GM18498 (cell line): ENCODE measurements around the gene GALNT10.
A peak's percentile ranks its signal among the peaks of the same experiment; 100 is the strongest.

Experiments
- ATAC-seq: cut with Tn5 transposase; IDR thresholded peaks from one replicate; pipeline ENCODE4 v1.9.1; 2021; ENCODE audit warnings: mild to moderate bottlenecking, moderate library complexity; ENCODE audit not compliant: unreplicated experiment

GALNT10 gene

DNA sequence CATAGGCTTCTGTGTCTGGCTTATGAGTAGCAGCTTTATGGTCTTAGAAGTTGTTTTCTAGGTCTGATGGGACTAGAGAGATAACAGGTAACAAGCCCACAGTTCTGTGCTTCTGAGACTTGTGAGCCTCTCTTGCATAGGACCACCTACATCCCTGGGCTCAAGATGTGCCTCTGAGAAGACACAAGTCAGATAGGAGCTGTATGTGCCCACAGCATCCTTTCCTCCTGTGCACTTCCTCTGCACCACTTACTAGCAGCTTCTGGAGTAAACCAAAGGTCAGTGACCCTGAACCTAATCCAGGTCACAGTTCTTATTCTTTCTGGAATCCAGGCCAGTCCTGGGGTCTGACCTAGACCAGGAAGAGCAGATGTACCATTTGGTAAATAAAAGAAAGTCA lies 40.0 kb downstream of the GALNT10 start:
- ATAC-seq: no peak

DNA sequence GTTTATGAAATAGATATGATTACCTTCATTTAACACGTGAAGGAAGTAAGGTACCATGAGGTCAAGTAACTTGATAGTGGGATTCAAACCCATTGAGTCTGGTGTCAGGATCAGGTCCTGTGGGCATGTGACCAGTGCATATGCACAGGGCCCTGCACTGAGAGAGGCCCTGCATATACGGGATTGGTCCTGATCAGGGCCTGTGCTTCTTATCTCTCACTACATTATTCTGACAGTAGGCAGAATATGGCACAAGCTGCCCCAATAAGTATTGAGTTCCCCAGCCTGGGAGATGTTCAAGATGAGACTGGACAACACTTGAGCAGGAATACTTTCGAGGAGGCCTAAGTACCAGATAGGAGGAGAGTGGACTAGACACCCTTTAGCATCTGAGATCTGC lies 44.0 kb downstream of the GALNT10 start:
- ATAC-seq: no peak

DNA sequence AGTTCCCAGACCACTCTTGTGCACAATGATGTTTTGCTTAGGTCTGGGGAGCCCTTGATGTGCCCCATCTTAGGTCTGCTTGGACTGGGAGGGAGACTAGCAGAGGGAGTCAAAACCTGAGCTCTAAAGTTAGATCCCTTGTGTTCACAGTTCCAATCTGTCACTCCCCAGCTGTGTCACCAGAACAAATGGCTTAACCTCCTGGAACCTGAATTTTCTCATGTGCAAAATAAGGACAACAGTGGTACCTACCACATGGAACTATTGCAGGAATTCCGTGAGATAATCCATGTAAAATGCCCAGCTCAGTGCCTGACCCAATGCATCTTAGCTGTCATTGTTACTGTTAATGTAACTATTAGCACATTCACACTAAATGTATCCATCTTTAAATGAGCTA lies 45.5 kb downstream of the GALNT10 start:
- no peak for ATAC-seq

DNA sequence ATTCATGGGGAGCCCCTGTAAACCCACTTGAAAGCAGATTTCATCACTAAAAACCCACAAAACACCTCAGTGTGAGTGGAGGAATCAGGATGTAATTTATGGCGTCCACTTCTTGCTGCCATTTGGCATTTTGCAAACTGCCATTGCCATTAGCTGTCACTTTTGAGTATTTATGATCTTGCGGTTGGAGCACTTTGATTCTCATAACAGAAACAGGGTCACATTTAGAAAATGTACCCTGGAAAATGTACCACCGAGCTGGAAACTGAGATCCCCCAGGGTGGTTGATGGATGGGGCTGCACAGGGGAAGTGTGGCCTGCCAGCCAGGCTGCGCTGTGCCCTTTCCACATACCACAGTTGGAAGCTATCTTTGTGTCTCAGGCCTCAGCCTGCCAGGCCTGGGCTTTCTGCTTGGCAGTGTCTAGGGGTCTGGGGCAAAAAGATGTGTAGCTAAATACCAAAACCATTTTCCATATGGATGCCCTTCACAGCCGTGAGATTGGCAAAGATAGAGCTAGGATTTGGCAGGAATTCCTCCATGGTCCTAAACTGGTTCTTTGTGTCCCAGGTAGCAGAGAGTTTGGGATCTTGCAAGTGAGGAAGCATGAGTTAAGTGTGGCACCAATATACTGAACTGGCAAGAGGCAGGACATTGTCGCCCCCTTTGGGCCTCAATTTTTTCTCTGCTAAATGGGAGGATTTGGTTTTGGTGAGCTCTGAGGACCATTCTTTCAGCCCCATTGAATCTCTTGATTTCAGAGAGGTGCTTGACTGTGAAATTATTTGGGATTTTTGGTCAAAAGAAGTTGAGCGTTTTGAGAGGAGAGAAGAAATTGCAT lies 46.2 kb downstream of the GALNT10 start:
- ATAC-seq: no peak

DNA sequence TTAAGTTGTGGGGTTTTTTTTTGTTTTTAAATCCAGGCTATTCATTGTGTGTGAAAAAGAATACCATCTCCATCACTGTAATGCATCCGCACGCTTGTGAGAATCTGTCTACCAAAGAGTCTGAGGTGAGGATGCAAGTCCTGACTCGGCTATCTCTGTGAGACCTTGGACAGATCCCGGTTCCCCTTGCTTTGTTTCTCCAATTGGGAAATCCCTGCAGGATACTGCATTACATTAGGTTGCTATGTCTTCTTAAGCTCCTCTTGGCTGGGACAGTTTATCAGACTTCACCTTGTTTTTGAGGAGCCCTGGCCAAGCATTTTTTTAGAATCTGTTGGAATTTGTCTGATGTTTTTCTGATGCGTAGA lies 46.8 kb downstream of the GALNT10 start:
- ATAC-seq: no peak

DNA sequence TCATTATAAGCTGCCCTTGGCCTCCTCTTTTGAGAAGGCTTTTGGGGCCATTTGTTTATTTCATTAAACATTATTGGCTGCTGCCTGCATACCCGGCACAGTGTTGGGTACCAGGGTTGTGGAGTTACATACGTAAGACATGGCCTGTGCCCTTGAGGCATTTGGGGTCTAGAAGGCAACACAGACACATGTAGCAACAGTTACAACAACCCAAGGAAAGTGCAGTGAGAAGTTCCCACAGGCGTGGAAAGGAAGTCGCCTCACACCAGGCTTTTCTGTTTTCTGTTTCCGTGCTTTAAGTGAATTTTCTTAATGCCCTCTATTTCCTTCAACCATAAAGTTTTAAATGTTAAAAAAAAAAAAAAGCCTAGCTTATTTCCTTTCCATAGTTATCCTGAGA lies 47.4 kb downstream of the GALNT10 start:
- ATAC-seq: peak; percentile 43

DNA sequence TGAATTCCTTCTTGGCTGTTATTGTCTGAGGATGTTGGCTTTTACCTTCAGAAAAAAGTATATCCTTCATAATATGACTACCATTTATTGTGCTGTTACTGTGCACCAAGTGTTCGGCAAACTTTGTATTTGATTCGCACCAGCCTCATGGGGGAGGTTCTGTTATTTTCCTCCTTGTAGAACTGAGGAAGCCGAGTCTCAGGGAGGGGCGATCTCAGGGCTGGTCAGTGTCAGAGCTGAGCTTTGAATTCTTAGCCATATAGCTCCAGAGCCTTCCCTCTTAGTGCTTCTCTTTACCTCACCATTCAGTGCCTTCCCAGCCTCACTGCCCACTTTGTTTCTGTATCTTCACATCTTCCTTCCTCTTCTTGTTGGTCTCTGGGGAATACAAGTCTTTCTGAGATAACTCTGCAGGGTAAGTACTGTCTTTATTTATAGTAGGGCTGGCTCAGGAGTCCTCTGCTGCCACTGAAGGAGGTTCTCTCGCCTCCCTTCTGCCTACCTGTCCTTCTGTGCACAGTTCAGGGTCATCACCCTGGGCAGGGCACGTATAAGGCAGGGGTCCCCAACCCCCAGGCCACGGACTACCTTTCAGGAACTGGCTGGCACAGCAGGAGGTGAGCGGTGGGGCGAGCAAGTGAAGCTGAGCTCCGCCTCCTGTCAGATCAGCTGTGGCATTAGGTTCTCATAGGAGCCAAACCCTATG lies 48.4 kb downstream of the GALNT10 start:
- ATAC-seq: peak; percentile 44

DNA sequence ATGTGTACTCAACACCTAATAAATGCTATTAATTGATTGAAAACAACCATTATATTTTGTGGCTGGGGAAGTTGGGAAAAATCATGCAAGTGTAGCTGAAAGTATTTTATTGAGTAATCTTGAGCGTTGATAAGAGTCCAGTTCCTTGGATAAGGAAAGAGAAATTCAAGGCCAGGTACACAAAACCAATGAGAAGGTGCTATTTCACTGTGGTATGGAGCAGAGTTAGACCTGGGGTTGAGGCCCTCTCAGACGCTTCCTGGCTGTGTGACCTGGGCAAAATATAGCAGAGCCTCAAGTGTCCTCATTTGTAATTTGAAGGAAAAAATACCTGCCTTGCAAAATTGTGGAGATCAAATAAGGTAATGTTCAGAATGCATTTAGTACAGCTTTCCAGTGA lies 50.1 kb downstream of the GALNT10 start:
- ATAC-seq: no peak

DNA sequence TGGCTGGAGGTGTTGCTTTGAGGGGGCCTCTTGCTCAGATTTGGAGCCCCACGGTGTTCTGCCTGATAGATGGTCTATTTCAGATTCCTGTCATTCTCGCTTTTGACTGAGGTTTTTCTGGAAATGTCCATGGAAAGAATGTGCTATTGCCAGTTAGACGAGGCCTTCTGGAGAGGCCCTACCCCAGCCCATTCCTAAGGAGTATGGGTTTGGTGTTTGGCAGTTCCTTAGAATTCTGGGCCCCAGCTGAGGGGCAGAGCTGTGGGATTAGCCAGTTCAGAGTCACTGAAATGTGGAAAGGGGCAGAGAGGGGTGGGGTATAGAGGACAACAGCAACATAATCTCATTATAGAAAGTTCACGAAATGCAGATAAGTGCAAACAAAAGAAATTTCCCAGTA lies 50.5 kb downstream of the GALNT10 start:
- no peak for ATAC-seq

DNA sequence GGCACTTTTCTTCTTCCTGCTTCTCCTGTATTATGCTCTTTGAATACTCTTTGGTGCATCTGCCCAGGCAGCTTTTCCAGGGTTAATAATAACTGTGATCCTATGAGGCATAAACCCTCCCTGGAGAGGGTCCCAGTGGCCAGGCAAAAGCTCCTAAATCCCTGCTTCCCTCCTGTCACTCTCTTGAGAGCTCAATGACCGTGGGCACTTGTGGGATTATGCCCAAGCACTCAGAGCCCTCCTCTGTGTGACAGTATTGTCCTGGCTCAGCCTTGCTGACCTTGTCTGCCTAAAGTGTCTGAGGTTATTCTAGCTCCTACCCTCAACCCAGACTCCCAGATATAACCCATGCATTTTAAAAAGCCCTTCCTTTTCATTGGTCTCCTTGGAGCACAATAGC lies 51.9 kb downstream of the GALNT10 start:
- ATAC-seq: no peak

DNA sequence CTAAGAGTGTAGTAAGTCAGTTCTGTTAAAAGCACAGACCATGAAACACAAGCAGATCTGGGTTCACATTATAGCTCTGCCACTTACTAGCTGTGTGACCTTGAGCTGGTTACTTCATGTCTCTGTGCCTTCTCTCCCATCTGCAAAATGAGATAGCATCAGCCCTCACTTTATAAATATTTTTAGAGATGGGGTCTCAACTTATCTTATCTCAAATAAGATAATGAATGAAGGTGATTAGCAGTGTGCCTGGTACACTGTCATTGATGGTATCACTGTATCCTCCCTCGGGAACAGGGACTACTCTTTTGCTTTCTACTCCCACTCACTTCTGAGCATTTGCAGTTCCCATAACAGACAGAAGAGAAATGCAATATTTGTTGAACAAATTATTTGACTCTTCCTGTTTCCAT lies 52.4 kb downstream of the GALNT10 start:
- ATAC-seq: peak; percentile 62

DNA sequence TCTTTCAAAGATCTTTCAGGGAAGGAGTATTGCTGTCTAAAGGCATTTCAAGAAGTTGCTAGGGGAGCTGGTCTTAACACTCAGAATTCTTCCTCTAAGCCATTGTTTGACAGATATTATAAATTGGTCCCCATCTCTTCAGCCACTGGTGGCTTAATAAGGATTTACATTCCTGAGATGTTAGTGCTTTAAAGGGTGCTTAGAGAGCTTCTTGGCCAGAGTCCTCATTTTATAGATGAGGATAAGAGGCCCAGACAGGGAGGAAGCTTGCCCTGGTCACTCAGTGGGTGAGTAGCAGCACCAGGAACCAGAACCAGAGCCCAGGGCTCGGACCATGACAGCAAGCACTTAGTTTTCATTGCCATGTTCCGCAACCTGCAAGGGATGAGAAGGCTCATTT lies 53.2 kb downstream of the GALNT10 start:
- no peak for ATAC-seq

DNA sequence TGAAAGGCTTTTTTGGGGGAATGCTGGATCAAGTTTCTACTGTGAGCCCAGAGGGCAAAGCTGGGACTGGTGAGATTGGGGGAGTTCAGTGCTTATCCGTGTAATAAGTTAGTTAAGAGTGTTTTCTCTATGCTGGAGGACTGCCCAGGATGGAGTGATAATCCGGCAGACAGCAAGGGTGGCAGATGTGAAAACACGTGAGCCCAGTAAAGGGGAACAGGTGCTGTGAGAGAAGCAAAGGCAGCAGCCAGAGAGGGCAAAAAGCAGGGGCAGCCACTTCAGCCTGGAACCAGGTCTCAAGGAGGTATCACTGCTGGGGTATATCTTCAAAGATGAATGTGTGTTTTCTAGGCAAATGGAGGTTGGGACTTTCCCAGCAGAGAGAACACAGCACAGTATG lies 53.9 kb downstream of the GALNT10 start:
- no peak for ATAC-seq

DNA sequence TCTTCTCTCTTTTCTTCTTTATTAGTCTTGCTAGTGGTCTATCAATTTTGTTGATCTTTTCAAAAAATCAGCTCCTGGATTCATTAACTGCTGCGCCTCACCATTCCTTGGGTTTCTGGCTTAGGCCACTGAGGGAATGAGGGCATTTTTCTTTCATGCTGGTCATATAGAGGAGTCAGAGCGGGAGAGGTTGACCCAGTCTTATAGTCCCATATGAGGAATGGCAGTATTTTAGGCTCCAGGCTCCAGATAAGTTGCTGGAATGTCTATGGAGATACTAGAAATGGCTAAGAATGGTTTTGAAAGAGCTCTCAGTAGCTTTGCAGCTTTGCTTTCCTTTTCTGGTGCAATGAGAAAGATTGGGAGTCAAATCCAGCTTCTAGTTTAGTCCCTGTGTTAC lies 58.2 kb downstream of the GALNT10 start:
- ATAC-seq: no peak

DNA sequence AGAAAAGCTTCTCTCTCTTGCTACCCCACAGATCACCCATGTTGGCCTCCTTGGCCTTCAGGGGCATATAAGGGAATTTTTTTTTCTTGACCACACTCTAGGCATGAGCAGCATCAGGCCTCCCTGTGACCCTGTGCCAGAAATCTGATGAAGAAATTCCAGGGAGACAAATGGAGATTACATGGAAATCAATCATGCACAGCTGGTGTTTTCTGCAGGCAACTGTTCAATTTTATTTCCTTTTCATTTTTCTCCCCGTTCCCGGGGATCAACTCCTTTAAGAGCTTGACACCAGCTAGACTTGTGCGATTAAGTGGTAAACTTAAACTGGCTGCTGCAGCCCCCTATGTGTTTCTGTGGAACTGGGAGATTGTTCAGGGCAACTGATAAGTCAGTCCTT lies 59.3 kb downstream of the GALNT10 start:
- ATAC-seq: no peak

DNA sequence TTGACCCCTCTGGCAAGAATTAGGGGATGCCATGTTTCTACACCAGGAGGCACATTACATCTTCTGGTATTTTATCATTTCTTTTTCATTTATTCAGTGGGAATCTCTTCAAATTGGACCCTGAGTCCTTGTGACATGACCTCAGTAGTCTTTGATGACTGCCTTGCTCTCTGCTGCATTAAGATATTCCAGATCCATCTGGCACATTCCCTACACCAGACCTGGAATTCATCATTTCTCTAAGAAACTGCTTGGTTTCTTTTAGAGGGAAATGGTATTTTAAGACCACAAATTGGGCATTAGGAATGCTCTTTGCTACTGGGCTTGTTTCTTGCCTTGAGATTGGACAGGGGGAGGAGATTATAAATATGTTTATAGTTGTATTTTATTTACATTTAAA lies 61.0 kb downstream of the GALNT10 start:
- no peak for ATAC-seq

DNA sequence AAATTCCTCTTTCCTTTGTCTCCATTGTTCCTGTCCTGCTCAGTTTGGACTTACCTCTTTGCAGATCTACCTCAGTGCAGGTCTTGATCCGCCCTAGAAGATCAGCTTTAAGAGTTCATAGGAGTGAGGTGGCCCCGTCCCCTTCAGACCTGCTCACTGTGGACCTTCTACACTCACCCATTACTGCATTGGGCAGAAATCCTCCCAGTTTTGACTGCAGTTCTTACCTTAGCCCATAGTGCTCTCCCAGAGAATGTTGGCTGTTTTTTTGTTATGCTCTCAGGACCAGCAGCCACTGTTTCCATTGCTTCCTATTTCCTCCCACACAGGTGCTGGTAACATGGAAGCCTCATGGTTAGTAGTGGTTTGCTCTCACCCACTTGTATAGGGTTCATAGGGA lies 63.3 kb downstream of the GALNT10 start:
- ATAC-seq: no peak

DNA sequence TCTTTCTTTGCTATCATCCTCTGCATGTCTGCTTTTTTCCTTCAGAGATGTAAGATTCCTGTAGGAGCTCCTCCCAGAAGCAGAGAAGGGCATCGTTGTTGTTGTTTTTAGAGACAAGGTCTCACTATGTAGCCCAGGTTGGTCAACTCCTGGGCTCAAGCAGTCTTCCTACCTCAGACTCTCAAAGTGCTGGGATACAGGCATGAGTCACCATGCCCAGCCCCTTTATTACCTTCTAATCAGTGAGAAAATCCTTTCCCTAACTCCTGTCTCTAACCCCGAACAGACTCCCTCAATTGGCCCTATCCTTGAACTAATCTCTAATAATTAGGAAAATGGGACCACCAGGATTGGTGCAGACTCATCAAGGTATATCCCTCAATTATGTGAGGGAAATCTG lies 64.4 kb downstream of the GALNT10 start:
- ATAC-seq: no peak

DNA sequence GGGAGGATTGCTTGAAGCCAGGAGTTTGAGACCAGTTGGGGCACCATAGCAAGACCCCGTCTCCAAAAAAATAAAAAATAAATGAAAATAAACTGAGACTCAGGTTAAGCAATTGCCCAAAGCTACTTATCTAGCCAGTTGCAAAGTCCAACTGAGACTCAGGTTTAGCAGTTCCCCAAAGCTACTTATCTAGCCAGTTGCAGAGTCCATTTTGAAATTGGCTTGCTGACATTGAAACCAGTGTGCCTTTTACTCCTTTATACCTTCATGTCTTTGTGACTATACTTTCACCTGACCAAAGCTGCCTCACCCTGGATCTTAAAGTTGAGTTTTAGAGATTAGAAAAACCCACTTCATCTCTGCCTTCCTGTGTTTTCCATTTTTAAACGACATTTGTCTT lies 66.5 kb downstream of the GALNT10 start:
- ATAC-seq: no peak

DNA sequence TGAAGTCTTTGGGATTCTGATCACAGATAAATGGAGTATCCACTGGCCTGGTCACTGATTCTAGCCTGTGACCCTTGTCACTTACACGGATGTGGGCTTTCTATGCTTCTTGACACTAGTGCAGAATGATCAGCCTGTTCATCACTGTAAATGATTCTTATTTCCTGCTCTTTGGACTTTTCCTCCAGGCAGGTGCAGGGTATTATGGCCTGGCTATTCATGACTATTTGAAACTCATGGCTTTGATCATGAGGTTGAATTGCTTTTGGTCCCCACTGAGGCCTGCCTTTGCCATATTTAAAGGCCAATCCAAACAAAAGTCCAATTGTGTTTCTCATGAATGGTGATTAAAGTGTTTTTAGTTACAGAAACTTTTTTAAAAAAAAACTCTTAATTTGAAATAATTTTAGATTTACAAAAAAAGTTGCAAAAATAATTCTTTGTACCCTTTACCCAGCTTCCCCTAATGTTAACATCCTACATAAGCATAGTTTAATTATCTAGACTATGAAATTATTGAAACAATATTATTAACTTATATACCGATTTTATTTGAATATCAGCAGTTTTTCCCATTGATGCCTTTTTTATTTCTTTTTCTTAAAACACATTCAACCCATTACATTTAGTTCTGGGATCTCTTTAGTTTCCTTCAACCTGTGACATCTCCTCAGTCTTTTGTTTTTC lies 68.1 kb downstream of the GALNT10 start:
- ATAC-seq: no peak

DNA sequence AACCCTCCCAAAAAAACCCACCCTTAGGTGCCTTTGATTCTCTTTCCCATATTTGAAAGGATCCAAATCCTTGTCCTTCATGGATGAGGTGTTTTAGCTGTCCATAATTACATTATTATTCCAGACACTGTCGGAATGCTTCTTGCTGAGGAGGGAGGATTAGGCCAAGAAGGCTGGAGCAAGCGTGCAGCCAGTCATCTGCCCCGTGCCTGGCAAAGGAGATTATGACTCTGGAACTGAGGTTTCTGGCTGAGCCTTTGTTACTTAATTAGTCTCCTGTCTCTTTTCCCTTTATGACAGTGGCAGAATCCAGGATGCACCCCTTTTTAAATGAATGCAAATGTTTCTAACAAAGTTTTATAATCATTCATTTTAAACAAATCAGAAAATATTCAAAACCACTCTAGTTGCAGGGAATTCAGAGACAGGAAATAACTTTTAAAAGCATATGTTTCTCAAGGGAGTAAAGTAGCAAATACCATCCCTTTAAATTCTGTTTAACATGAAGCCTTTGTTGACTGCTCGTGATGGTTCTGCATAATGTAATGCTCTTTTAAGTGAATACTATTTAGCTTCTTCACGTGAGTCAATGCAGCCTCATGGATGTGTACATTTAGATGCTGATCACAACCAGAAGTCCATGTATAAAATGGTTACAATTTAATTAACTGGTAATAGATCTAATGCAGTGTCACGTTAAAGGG lies 69.8 kb downstream of the GALNT10 start:
- ATAC-seq: no peak
